Measurements from ENCODE around the gene HDAC4.

HDAC4 gene

DNA sequence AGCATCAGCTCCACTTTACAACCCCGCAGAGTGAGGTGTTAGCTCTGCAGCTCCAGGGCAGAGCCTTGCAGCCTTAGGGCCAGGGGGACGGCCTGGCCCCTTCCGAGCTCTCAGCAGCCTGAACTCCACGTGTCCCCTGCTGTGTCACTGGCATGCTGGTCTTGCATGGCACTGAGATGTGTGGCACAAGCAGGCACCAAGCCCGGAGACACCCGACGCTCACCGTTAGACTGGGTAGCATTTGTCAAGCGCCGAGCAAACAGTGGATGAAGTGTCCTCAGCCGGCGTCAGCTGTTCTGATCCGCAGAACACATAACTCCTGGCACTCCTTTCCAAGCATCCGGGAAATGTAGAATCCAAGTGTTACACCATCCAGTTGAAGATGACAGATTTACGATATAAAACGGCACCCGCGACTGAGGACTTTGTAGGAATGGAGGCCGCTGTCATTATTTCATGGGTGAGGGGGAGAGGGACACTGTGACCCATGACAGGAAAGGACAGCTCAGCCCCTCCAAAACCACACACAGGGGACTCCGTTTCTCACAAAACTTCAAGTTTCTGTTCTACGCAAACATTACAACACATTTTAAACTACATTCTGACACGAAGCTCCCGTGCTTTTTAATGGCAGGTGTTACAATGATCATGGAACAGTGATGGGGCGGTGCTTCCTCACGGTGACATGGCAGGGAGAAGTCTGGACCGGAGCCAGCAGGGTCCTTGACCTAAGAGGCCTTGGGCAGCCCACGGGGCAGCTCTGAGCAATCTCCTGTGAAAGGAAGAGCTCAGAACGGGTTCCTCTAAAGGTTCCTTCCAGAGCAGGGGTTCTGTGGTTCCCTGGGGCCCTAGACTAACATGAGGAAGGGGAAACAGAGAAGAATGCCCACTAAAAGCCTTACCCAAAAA, 89.4 kb downstream of the HDAC4 start:
- DNase-seq (ENCODE audit: low spot score) = no peak
- in situ Hi-C loops (cut with MboI; ENCODE audit: low sequenced_read_pairs, unreplicated experiment) = no loop called here
- TF ChIP-seq, protein P1, sequence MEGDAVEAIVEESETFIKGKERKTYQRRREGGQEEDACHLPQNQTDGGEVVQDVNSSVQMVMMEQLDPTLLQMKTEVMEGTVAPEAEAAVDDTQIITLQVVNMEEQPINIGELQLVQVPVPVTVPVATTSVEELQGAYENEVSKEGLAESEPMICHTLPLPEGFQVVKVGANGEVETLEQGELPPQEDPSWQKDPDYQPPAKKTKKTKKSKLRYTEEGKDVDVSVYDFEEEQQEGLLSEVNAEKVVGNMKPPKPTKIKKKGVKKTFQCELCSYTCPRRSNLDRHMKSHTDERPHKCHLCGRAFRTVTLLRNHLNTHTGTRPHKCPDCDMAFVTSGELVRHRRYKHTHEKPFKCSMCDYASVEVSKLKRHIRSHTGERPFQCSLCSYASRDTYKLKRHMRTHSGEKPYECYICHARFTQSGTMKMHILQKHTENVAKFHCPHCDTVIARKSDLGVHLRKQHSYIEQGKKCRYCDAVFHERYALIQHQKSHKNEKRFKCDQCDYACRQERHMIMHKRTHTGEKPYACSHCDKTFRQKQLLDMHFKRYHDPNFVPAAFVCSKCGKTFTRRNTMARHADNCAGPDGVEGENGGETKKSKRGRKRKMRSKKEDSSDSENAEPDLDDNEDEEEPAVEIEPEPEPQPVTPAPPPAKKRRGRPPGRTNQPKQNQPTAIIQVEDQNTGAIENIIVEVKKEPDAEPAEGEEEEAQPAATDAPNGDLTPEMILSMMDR (IDR thresholded peaks at IDR 0.05; ENCODE audit: borderline replicate concordance, control extremely low read depth, extremely low read depth, insufficient read depth, missing control alignments) = no peak

DNA sequence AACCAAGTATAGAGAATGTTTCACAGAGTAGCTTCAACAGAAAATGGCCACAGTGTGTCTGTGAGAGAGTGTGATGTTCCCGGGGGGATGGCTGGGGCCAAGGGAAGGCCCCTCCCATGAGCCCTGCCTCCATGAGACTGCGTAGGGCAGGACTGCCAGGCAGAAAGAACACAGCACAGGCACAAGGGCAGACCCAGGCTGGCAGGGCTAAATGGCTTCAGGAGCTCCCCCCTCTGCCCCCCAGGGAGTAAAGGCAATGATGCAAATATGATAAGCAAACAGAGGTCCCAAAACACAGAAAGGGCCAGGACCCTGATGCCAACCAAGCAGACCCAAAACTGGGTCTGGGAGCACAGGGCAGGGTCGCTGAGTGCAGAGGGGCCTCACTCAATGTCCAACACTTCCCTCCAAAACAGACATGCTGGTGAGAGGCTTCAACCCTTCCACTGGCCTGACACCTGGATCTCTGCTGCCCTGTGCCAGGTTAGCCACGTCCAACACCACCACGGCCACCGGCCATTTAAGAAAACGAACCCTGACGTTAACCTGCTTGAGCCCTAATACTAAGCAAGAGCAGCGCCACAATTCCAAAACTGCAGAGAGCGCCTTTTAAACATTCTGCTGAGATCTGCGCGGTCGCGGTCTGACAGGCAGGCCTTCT, 90.3 kb downstream of the HDAC4 start:
- no peak for DNase-seq (ENCODE audit: low spot score)
- TF ChIP-seq, protein P1 (IDR thresholded peaks at IDR 0.05; ENCODE audit: borderline replicate concordance, control extremely low read depth, extremely low read depth, insufficient read depth, missing control alignments) = no peak
- in situ Hi-C loops (cut with MboI; ENCODE audit: low sequenced_read_pairs, unreplicated experiment) = no loop called here

DNA sequence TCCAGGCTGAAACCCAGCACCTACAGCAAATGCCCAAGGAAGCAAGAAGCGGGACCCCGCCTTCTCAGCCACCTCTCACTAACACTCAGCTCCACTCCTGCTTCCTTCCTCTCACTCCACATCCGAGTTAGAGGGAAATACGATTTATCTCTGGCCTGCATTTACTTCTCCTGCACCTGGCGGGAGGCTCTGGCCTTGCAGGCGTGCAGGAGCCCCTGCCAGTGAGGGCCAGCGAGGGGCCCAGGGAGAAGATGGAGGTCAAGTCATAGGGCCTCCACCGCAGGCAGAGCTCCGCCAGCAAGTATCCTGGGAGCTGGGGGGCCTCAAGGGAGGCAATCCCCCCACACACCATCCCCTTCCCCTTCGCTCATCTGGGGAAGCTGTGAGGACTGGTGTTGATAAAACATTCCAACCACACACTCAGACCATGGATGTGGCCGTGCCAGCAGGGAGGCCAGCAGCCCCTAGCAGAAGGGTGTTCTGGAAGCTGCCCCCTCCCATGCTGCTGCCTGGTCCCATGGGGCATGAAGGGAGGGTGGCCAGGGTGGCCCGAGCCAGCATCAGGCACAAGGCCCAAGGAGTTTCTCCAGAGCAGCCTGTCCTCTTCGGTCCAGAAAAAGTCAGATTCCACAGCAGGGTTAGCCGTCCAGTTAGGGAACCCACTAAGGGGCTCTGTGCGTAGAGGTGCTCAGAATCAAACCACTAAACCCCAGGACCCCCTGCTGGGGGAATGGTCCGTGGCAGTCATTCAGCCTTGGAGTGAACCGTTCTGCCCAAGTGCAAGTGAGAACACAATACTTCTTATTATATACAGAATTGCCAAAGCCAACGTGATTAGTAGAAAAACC, 91.2 kb downstream of the HDAC4 start:
- TF ChIP-seq, protein P1 (IDR thresholded peaks at IDR 0.05; ENCODE audit: borderline replicate concordance, control extremely low read depth, extremely low read depth, insufficient read depth, missing control alignments) = no peak
- in situ Hi-C loops (cut with MboI; ENCODE audit: low sequenced_read_pairs, unreplicated experiment) = no loop called here
- DNase-seq (ENCODE audit: low spot score) = no peak

DNA sequence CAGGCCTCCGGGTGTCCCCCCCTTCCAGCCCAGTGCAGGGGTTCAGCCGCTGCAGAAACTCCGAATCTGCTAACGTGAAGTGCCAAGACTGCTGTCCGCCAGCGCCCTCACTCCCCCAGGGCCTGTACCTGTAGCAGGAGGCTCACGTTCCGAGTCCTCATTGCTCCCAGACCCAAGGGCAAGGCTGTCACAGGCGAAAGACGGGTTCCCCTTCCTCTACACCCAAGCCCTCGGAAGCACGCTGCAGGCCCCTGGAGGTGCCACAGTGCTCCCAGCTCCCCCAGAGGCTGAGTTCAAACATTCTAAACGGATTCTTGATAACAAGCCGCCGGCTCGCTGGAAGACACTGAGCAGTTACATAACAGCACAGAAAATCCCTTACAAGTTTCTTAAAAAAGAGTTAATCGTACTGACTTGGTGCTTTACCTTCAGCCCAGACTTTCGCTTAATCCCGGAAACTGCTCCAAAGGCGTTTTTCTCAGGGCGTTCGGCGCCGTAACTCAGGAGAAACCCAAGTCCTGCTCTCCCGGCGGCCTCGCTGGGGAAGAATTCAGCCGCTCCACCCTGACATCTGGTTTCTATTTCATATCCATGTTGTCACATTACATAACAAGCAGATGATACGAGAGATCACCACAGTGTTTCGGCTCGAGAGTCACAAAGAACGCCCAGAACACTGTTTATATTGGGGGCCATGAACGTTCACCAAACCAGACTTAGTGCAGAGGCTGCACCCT, 92.0 kb downstream of the HDAC4 start:
- no peak for DNase-seq (ENCODE audit: low spot score)
- in situ Hi-C loops (cut with MboI; ENCODE audit: low sequenced_read_pairs, unreplicated experiment) = no loop called here
- TF ChIP-seq, protein P1 (IDR thresholded peaks at IDR 0.05; ENCODE audit: borderline replicate concordance, control extremely low read depth, extremely low read depth, insufficient read depth, missing control alignments) = no peak

DNA sequence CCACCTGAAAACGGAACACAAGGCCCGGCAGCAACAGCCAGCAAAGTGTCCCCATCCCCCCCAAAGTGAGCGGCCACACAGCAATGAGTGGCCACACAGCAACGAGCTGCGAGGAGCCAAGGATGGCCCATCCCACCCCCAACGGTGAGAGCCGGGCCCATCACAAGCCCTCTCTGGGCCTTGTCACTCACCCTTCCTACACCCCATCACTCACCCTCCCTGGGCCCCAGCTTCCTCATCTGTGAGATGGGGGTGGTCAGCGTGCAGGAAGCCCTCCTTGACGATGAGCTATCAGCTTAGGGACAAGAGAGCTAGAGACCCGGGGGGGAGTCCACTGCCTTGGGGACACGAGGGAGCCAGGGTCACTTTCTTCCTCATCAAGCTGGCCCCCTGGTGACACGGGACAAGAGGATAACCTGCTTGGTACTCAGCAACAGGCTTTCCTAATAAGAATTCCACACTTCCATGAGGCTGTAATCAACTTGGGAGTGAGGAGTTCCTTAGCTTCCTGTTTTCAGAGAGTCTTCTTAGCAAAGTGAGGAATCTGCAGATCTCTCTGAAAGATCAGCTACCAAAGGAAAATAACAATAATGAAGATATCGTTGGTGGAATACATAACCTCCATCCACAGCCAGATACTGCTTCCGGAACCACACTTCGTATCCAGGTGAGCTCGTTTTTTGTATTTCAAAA, 92.8 kb downstream of the HDAC4 start:
- TF ChIP-seq, protein P1 (IDR thresholded peaks at IDR 0.05; ENCODE audit: borderline replicate concordance, control extremely low read depth, extremely low read depth, insufficient read depth, missing control alignments) = no peak
- in situ Hi-C loops (cut with MboI; ENCODE audit: low sequenced_read_pairs, unreplicated experiment) = no loop called here
- DNase-seq (ENCODE audit: low spot score) = no peak

Data from GM13976 (cell line).